PC-3 (cell line): Measurements from ENCODE around the gene DSG1.

Source experiments
- CTCF ChIP-seq: fragments of 300-600 bp; sonication (generic); conservative IDR thresholded peaks from 2 replicates; pipeline ENCODE4 v1.5.1; 2017; ENCODE audit warnings: antibody characterized with exemption, low read depth, mild to moderate bottlenecking, low read length
- EZH2 ChIP-seq: fragments of 300-600 bp; sonication (generic); IDR thresholded peaks from one replicate; pipeline ENCODE4 v1.6.1; 2017; ENCODE audit warnings: antibody characterized with exemption, mild to moderate bottlenecking, low read length; ENCODE audit not compliant: unreplicated experiment
- EZH2phosphoT487 ChIP-seq: fragments of 300-600 bp; sonication (generic); IDR thresholded peaks from 2 replicates; pipeline ENCODE4 v1.6.1; 2018; ENCODE audit warnings: mild to moderate bottlenecking, antibody characterized with exemption, low read length, borderline replicate concordance

- TF ChIP-seq CTCF (no peak), EZH2 (no peak), EZH2phosphoT487 (no peak)
Measured at GRCh38 chr18:31321719-31322118, 3.8 kb downstream of the DSG1 start.
